ENCODE measurements around the gene GPR15.

The GPR15 gene

DNA sequence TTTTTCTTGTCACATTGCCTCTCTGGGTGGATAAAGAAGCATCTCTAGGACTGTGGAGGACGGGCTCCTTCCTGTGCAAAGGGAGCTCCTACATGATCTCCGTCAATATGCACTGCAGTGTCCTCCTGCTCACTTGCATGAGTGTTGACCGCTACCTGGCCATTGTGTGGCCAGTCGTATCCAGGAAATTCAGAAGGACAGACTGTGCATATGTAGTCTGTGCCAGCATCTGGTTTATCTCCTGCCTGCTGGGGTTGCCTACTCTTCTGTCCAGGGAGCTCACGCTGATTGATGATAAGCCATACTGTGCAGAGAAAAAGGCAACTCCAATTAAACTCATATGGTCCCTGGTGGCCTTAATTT is 478 bp downstream of the GPR15 start:
- DNase-seq: no peak

DNA sequence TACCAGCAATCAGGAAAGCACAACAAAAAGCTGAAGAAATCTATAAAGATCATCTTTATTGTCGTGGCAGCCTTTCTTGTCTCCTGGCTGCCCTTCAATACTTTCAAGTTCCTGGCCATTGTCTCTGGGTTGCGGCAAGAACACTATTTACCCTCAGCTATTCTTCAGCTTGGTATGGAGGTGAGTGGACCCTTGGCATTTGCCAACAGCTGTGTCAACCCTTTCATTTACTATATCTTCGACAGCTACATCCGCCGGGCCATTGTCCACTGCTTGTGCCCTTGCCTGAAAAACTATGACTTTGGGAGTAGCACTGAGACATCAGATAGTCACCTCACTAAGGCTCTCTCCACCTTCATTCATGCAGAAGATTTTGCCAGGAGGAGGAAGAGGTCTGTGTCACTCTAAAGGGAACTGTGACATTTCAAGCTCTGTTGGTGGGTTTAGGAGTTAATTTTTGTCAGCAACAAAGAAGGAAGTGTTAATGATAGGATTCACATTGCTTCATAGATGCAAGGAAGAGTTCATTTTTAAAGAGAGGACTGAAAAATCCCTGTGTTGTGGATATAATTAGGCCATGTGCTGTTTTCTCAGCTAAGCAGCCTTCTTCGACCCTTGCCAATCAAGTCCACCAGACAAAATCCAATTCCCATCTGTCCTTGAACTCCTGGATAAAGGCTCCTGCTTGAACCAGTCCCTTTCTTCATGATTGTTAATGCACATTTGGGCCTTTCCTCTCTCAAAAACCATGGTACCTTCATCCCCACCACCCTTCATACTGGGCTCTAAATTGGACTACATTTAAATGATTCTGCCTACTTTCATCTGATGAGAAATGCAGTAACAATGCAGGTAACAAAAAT is 1.2 kb downstream of the GPR15 start:
- no peak for DNase-seq

DNA sequence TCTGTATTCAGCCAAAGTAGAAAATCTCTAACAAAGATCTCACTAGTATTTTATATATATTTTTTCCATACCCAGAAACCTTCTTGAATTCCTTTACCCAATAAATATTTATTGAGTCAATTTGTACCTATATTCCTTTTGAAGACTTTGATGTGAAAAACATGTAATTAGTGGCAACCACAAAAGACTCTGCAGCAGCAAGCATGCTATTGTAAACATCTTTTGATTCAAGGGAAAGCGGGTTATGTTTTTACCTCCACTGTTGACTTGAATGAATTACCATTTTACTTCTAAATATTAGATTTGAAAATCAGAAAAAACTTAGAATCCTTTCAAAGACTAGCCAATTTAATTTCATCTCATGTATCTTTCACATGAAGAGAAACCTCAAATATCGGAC is 2.4 kb downstream of the GPR15 start:
- no peak for DNase-seq

DNA sequence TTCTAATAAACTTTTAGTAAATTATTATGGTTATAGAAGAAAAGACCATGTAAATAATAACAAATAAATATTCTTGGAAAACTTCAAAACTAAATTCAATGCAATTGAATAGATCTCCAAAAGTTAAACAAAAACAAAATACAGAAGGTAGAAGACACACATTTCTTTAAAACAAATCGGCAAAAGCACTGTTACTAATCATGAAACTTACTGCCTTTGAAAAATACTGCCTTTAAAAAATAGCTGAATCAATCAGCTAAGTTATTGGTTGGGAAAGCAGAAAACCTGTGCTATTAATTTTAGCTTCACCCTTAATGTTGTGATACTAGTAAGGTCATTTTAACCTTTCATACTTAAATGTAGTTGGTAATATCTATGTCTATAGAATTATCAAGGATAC is 3.0 kb downstream of the GPR15 start:
- DNase-seq: no peak

DNA sequence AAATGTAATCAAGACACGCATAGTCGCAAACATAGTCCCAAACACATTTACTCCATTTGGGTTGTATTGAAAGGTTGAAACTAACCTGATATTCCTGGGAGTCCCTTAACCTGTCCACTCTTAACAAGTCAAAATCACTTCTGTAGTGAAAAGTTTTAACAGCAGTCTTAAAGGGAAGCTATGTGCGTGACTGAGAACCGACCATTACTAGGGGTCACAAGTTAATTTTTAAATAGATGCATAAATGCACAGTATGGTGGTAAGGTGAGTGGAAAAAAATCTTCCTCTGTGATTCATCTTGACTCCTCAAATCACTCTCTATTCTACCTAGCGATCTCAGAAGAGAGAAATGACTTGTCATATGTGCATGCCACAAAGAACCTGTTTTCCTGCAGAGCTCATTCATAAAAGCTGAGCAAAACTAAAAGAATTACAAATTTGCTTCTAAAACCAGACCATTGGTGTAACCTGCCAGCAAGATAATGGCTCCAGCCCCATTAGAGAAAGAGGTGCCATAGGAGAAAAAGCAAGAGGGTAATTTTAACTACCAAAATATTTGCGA is 4.8 kb downstream of the GPR15 start:
- no peak for DNase-seq

DNA sequence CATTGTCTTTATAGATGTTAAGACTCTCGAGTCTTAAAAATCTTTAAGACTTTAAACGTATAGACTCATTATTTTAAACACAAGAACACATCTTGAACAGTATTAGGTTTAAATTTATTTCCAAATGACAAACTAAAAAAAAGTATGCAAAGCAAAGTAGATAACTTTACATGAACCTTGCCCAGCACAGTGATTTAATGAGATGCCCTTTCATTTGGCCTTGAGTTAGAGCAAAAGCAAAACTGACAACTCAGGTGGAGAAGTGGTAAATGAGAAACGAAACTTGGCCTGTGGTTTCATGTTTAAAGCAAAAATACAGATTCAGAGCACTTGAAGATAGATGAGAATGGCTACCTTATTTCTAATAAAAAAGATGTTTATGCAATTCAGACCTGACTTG is 8.6 kb downstream of the GPR15 start:
- no peak for DNase-seq

GRCh38 chr3:98541695-98542094 is 9.9 kb downstream of the GPR15 start:
- DNase-seq: no peak

DNA sequence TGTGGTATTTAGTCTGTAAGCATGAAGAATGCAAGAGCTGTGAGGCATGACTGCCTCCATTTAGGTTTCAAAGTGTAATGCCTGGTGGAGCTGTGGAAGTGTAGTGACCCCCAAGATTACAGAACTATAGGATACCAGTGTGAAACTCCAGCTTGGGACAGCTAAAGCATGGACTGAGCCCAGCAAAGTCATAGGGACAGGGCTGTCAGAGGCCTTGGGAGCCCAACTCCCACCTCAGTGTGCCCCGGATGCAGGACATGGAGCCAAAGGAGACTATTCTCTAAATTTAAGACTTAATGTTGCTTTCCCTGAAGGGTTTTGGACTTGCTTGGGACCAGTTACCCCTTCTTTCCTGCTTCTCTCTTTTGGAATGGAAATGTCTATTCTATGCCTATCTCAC is 10.8 kb downstream of the GPR15 start:
- no peak for DNase-seq

DNA sequence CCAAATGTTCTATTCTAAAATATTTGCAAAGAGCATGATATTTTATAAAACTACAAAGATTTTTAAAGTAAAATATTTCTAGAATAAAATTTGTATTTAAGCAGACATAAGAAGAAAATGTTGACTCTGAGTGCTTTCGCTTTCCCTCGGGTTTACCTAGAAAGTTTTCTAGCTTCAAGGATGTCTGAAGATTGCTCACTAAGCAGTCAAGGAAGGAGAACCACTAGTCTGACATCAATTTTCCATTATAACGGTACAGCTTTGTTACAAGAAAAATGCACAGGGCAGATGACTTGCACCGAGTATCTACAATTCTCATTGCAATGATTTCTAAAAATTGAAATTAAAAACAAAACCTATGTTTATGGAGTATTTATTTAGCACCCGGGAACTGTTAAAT is 14.2 kb downstream of the GPR15 start:
- no peak for DNase-seq

- no peak for DNase-seq
These were observed 16.8 kb downstream of the GPR15 start for GRCh38 chr3:98548544-98548943.

GRCh38 chr3:98550833-98551232 is 19.1 kb downstream of the GPR15 start:
- no peak for DNase-seq

DNA sequence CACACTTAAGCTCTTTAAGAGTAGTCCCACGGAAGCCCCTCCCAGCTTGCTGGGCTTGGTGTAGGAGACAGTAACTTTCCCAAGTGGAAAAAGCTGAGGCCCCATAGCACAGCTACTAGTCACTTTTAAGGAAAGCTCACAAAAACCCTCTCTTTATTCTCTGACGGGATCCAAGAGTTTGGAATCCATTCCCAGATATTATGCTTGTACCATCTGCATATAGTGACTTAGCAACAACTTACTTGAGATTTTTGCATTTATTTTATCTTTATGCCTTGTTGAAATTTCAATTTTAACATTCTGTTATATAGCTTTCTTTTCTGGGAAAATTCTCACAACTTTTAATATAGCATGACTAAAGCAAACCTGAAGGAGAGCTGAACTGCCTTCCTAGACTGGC is 19.5 kb downstream of the GPR15 start:
- DNase-seq: no peak

DNA sequence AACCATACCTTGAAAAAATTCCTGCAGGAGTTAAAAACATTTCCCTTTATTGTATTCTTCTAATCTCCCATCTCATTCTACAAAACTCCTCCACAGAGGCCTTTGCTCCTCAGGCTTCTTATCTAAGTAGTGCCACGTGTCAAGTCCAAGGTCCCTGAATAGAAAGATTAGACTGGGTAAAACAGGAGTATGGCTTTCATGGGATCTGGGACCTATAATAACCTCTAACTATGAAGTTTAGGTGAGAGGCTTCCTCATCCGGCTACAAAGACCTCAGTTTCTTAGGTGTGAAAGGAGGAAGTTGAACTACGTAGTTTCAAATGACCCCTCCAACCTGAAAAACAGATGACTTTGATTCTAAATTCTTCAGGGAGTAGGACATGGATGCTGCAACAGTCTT is 20.0 kb downstream of the GPR15 start:
- no peak for DNase-seq

- DNase-seq: no peak
These were observed 20.6 kb downstream of the GPR15 start for GRCh38 chr3:98552232-98553020.

DNA sequence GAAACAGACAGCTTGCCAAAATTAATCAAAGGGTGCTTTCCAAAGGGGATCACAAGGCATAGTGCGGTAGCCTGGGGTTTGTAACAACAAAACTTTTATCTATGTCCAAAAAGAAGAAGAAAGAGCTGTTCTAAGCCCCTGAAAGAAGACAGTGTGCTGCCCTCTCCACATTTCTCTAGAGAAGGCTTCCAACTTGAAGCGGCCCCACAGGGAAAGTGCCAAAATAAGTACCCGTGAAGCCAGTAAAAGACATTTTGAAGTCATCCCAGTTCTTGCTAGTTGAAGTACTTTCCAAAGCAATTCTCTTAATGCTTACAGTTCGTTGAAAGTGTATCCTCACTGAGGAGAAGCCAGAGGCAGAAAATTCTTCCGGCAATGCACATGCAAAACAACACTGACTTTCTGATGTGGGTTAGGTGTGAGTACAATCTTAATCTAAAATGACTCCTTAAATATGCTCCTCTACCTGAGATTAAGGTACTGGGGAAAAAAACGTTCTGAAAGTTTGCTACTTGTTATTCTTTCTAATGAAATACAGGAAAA is 21.3 kb downstream of the GPR15 start:
- DNase-seq: no peak

GRCh38 chr3:98553753-98554152 is 22.0 kb downstream of the GPR15 start:
- peak; percentile 39 to 62 for DNase-seq

- DNase-seq: no peak
These were observed 22.8 kb downstream of the GPR15 start for GRCh38 chr3:98554580-98554979.

DNA sequence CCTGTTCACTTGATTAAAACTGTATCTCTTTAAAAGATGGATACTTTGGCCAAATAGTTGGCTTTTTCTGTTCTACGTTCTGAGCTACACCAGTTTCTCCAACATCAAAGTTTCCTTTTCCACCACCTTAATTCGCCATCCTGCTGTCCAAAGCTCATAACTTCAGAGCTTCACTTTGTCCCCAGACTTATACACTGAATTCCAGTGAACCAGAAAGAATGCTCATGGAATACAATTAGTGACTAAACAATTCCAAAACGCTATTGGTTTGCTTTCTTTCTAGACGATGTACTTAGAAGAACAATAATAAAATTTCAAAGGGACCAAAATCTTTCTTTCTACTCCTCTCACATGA is 23.2 kb downstream of the GPR15 start:
- no peak for DNase-seq

GRCh38 chr3:98556164-98557130 is 24.7 kb downstream of the GPR15 start:
- DNase-seq: no peak

DNA sequence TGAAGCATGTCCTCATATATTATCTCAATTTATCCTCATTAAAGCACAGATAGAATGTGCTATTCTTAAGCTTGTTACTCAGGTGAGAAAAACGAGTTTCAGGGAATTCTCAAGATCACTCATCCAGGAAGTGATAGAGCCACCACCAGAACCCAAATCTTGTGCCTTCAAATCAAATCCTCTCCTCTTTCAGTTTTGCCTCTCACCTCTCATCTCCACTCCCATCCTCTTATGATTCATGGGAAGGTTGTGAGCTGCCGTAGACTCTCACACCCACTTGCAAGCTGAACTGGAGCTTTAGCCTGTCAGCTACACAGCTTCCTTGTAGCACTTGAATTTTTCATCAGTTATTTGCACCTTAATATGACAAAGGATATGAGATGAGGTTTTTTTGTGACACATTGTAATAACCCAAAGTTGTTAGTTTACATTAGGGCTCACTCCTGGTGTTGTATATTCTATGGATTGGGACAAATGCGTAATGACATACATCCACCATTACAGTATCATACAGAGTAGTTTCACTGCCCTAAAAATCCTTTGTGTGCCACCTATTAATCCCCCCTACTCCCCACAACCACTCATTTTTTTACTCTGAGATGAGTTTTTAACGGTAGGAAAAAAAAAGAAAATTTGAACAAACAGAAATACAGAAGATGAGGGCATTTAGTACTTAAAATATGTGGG is 25.7 kb downstream of the GPR15 start:
- no peak for DNase-seq

DNA sequence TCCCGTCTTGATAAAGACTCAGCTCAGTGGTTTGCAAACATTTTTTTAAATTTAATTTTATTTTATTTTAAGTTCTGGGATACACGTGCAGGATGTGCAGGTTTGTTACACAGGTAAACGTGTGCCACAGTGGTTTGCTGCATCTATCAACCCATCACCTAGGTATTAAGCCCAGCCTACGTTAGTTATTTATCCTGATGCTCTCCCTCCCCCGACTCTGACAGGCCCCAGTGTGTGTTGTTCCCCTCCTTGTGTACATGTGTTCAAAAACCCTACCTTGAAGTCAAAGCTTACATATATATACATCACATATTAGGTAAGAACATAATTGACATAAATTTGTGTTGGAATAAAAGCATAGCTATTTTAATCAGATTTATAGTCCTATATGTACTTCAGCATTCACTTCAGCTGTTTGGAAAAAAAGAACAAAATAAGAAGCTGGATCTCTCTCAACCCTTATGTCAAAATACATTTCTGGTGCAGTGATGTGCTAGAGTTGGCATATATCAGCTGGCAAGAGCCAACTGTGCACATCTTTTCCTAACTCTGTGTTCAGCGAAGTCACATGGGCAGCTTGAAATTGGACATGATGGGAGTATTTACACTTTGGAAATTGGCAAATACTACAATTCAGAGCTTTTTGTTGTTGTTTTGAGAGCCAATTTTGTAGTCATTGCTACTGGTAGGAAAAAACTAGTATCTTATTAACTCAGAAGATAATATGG is 26.5 kb downstream of the GPR15 start:
- no peak for DNase-seq
